GM12878 (cell line): Measurements from ENCODE around the gene MYD88. TPM values are rescaled to one million over a fixed set of nuclear protein-coding genes. Genes with fewer than 3 reads are reported as not detected.

Experiments used
- ATAC-seq: fragments of 200-7000 bp; cut with Tn5 transposase; 3 replicates; pipeline ENCODE4 v1.9.1; 2020; ENCODE audit warnings: mild to moderate bottlenecking, moderate library complexity
- BruUV-seq: library from RNA; stranded (reverse); fragments of 400-500 nt; replicated peaks from 2 replicates; lab custom pipeline; 2021; lab: Mats Ljungman, UMichigan
- CTCF ChIA-PET: fragments of 300-600 bp; sonication (Branson Sonifier 250); formaldehyde crosslinking; extraction: SDS; loops from one replicate; lab custom pipeline; 2021; ENCODE audit warnings: inconsistent platforms; lab: Yijun Ruan, JAX
- POLR2A ChIA-PET: fragments of 350-600 bp; formaldehyde crosslinking; extraction: SDS; loops from one replicate; lab custom pipeline; 2021; ENCODE audit warnings: inconsistent platforms; lab: Charles Lee
- RAD21 ChIA-PET: fragments of 300-600 bp; sonication (Branson Sonifier 250); formaldehyde crosslinking; loops from one replicate; lab custom pipeline; 2023; ENCODE audit warnings: antibody characterized with exemption; ENCODE audit not compliant: unreplicated experiment; lab: Charles Lee
- SMC1A ChIA-PET: fragments of 300-600 bp; sonication (Branson Sonifier 250); formaldehyde crosslinking; loops from one replicate; lab custom pipeline; 2023; ENCODE audit not compliant: unreplicated experiment, uncharacterized antibody; lab: Charles Lee
- DNase-seq: peaks from one replicate; pipeline ENCODE4 v3.0.0-alpha.2; 2011; ENCODE audit warnings: low read depth, low spot score
- FAIRE-seq: peaks from 3 replicates; lab custom pipeline; 2011; peaks lifted over from hg19 to GRCh38; lab: Jason Lieb, UNC
- H2AFZ ChIP-seq: 2 replicates; pipeline ENCODE4 v1.6.0; 2011; ENCODE audit warnings: low read depth, low read length, control low read depth; ENCODE audit not compliant: control insufficient read depth
- H3K27ac ChIP-seq: 2 replicates; pipeline ENCODE4 v1.5.1; 2011; ENCODE audit warnings: control low read depth; ENCODE audit not compliant: control insufficient read depth, insufficient read depth
- H3K27me3 ChIP-seq, 2 experiments: replicated peaks in 1 of 2; 2 replicates each; pipeline versions ENCODE4 v1.6.0 to v1.6.1; 2011; ENCODE audit warnings: low read length in 1 of 2; ENCODE audit not compliant: control insufficient read depth in 2 of 2, insufficient read depth in 2 of 2
- H3K36me3 ChIP-seq, 2 experiments: 2 replicates each; pipeline ENCODE4 v1.5.1; 2011; ENCODE audit warnings: low read length in 1 of 2; ENCODE audit not compliant: control insufficient read depth in 2 of 2, insufficient read depth in 2 of 2
- H3K4me1 ChIP-seq: 2 replicates; pipeline ENCODE4 v1.6.1; 2011; ENCODE audit warnings: mild to moderate bottlenecking, low read length, moderate library complexity, mixed read lengths; ENCODE audit not compliant: control insufficient read depth, insufficient read depth
- H3K4me2 ChIP-seq: 2 replicates; pipeline ENCODE4 v1.6.0; 2011; ENCODE audit warnings: control low read depth; ENCODE audit not compliant: control insufficient read depth, insufficient read depth
- H3K4me3 ChIP-seq: fragments of 200-600 bp; sonication (generic); 2 replicates; pipeline ENCODE4 v1.5.1; 2016
- H3K79me2 ChIP-seq: 2 replicates; pipeline ENCODE4 v1.6.0; 2011; ENCODE audit warnings: low read length; ENCODE audit not compliant: control insufficient read depth, insufficient read depth
- H3K9ac ChIP-seq: 2 replicates; pipeline ENCODE4 v1.8.0; 2011; ENCODE audit warnings: low read length, control low read depth, mixed read lengths; ENCODE audit not compliant: control insufficient read depth, insufficient read depth
- H3K9me3 ChIP-seq: replicated peaks from 3 replicates; pipeline ENCODE4 v1.5.1; 2011; ENCODE audit warnings: mild to moderate bottlenecking, low read length; ENCODE audit not compliant: control insufficient read depth, insufficient read depth
- H4K20me1 ChIP-seq: 2 replicates; pipeline ENCODE4 v1.6.0; 2011; ENCODE audit not compliant: control insufficient read depth, insufficient read depth
- CBFB ChIP-seq: IDR thresholded peaks from 2 replicates; pipeline ENCODE4 v1.6.1; 2016; ENCODE audit warnings: antibody characterized with exemption, low read depth
- IRF5 ChIP-seq: fragments of 450-650 bp; IDR thresholded peaks from 2 replicates; pipeline ENCODE4 v1.6.1; 2017; ENCODE audit warnings: borderline replicate concordance
- JUNB ChIP-seq: IDR thresholded peaks from 2 replicates; pipeline ENCODE4 v1.6.1; 2016; ENCODE audit warnings: antibody characterized with exemption, mild to moderate bottlenecking
- KAT2A ChIP-seq: conservative IDR thresholded peaks from 2 replicates; pipeline ENCODE4 v1.6.1; 2011; ENCODE audit warnings: low read depth, low read length; ENCODE audit not compliant: control insufficient read depth
- MLLT1 ChIP-seq: fragments of 450-650 bp; IDR thresholded peaks from 2 replicates; pipeline ENCODE4 v1.6.1; 2016; ENCODE audit warnings: mild to moderate bottlenecking
- RFX5 ChIP-seq: IDR thresholded peaks from 2 replicates; pipeline ENCODE4 v1.6.1; 2011; ENCODE audit warnings: low read depth, low read length, improper control_type of control experiment
- SRF ChIP-seq, 2 experiments: IDR thresholded peaks; 2 replicates each; pipeline ENCODE4 v1.6.1; 2011; ENCODE audit warnings: low read depth in 2 of 2, low read length in 2 of 2, mild to moderate bottlenecking in 1 of 2, moderate library complexity in 1 of 2
- TCF3 ChIP-seq: IDR thresholded peaks from 2 replicates; pipeline ENCODE4 v1.6.1; 2012; ENCODE audit warnings: low read depth, mild to moderate bottlenecking, low read length, borderline replicate concordance; ENCODE audit not compliant: insufficient read depth
- USF1 ChIP-seq: IDR thresholded peaks from 2 replicates; pipeline ENCODE4 v1.6.1; 2011; ENCODE audit warnings: borderline replicate concordance, low read depth, mild to moderate bottlenecking, moderate library complexity, mixed read lengths, low read length; ENCODE audit not compliant: insufficient read depth; ENCODE audit errors: extremely low read length
- ZBED1 ChIP-seq: IDR thresholded peaks from 2 replicates; pipeline ENCODE4 v1.6.1; 2016; ENCODE audit warnings: borderline replicate concordance
- WGBS: methylation state at CpG from one replicate; pipeline ENCODE4 v1.1.6; 2016; ENCODE audit warnings: low lambda C conversion rate; ENCODE audit not compliant: insufficient replicate concordance, insufficient coverage; ENCODE audit errors: missing lambda C conversion rate; 5-methylcytosine and 5-hydroxymethylcytosine counted together
- in situ Hi-C: fragments of 300-500 bp; cut with MboI; formaldehyde crosslinking; loops from 9 replicates; pipeline ENCODE4 v1.14.3; 2018; ENCODE audit warnings: mixed read lengths
- intact Hi-C: fragments of 100-400 bp; cut with micrococcal nuclease; formaldehyde crosslinking; loops from one replicate; pipeline ENCODE4 v1.14.2; 2022; ENCODE audit not compliant: unreplicated experiment
- polyA plus RNA-seq, 11 experiments: library from polyadenylated mRNA; depleted of rRNA in 4 of 11; unstranded in 6 of 11; stranded (reverse) in 5 of 11; fragments of >200 nt; fragmentation: Nextera tagmentation in 4 of 11; fragmentation: Illumina TruSeq in 1 of 11; extraction: Ambion mirVana in 4 of 11; extraction: Trizol in 1 of 11; gene quantifications; 1 replicate in 1 of 11; 2 replicates in 10 of 11; pipeline versions ENCODE4 v1.2.1 to v1.2.3, GENCODE V29; 2011 to 2016; ENCODE audit warnings: inconsistent platforms in 2 of 11, missing spikeins in 2 of 11, low read depth in 1 of 11
- total RNA-seq, 4 experiments: library from RNA; depleted of rRNA in 3 of 4; stranded (reverse); fragments of >200 nt in 3 of 4; fragmentation: Illumina TruSeq in 1 of 4; extraction: Trizol in 1 of 4; gene quantifications; 2 replicates each; pipeline versions ENCODE4 v1.2.1 to v1.2.3, GENCODE V29; 2013 to 2021
- TF ChIP-seq, protein P1 (sequence below): fragments of 450-650 bp; IDR thresholded peaks from 2 replicates; pipeline ENCODE4 v1.6.1; 2017; ENCODE audit warnings: mild to moderate bottlenecking, moderate library complexity

MYD88 gene
- total and polyA plus RNA-seq, 10 of the 15 experiments (the other 5 are each of a cell fraction or from before 2014, with no cell fraction given) = 5.5 to 84.8 (median 67.5) TPM

DNA sequence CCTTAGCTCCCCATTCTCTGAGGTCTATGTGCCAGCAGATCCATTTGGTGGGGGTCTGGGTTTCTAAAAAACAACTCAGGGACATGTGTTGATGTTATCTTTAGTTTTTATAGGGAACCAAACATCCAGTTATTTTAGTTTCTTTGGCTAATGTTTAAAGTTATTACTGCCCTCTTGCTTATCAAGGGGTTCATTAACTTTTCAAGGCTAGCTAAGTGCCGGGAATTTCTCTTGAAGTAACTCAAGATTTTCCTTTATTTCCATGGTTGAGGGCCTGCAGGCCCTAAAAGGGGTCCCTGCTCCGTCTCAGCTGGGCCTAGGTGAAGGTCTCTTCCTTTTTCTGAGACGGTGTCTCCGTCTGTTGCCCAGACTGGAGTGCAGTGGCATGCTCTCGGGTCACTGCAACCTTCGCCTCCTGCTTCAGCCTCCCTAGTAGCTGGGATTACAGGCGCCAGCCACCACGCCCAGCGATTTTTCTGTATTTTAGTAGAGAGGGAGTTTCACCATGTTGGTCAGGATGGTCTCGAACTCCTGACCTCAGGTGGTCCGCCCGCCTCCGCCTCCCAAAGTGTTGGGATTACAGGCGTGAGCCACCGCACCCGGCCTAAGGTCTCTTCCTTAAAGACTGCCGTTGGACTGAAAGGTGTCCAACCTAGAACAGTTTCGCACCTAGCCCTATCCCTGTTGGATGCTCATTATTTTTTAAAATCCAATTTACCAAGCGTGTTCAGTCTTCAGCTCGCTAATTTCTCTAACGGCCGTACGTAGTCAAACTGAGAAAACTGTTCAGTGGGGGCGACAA lies 25.6 kb downstream of the MYD88 start (continued):
- peak; percentile 93 for TF ChIP-seq MLLT1

- H3K79me2 ChIP-seq = peaks cover 42% of the 10 kb centered on the region
- SMC1A ChIA-PET = interaction anchor here (1.3 to 5.8 kb wide), 8 partner anchors 12 to 182 kb away, joined by 5 to 92 read pairs (median 6); partner anchors contain the start of genes ACAA1, MYD88 and XYLB
- peak overlapping the region; percentile 72 for H3K4me2 ChIP-seq
- H3K9me3 ChIP-seq = peaks cover 2% of the 10 kb centered on the region; the same call in 1 of the 3 replicates
- BruUV-seq = no TSS peak
- FAIRE-seq (no peak), ATAC-seq (peak; percentile 47), DNase-seq (no peak)
- peak overlapping the region; percentile 77 for H3K4me3 ChIP-seq
- intact Hi-C loops = no loop called here
- H3K27ac ChIP-seq = peak overlapping the region; percentile 100
- RAD21 ChIA-PET = interaction anchor here (1.0 to 5.5 kb wide), 9 partner anchors 10 to 183 kb away, joined by 3 to 62 read pairs (median 10); partner anchors contain the start of genes ACAA1, MYD88 and XYLB
- no peaks in the 10 kb centered on the region for H3K36me3 ChIP-seq
- WGBS = 1% methylated on average over 17 of the region's 17 CpGs
- CTCF ChIA-PET = interaction anchor here (0.8 to 6.1 kb wide), 10 partner anchors 10 to 182 kb away, joined by 3 to 74 read pairs (median 4); partner anchors contain the start of genes ACAA1, MYD88 and XYLB
- in situ Hi-C loops = no loop called here
- 0 out of 2 replicates have a peak, but pooled peaks cover 4% of the 10 kb centered on the region for H4K20me1 ChIP-seq
- POLR2A ChIA-PET = interaction anchor here (0.7 to 6.1 kb wide), 9 partner anchors 10 to 1173 kb away, joined by 3 to 146 read pairs (median 4); partner anchors contain the start of genes ACAA1 and MYD88
- H3K9ac ChIP-seq = peak overlapping the region; percentile 92
- no peaks in the 10 kb centered on the region for H3K27me3 ChIP-seq
- peak overlapping the region; percentile 90 for H2AFZ ChIP-seq
- H3K4me1 ChIP-seq = peaks cover 4% of the 10 kb centered on the region; the same call in 1 of the 2 replicates
- TF ChIP-seq KAT2A (no peak), CBFB (no peak), JUNB (no peak; the same call in 1 of the 2 replicates), TCF3 (peak; percentile 26; the same call in 1 of the 2 replicates), IRF5 (no peak), SRF (IDR thresholded peaks at IDR 0.05; ENCODE audit: low read depth in 2 of 2, low read length in 2 of 2) (no peak), ZBED1 (no peak), USF1 (no peak), RFX5 (no peak)
- TF ChIP-seq, protein P1, sequence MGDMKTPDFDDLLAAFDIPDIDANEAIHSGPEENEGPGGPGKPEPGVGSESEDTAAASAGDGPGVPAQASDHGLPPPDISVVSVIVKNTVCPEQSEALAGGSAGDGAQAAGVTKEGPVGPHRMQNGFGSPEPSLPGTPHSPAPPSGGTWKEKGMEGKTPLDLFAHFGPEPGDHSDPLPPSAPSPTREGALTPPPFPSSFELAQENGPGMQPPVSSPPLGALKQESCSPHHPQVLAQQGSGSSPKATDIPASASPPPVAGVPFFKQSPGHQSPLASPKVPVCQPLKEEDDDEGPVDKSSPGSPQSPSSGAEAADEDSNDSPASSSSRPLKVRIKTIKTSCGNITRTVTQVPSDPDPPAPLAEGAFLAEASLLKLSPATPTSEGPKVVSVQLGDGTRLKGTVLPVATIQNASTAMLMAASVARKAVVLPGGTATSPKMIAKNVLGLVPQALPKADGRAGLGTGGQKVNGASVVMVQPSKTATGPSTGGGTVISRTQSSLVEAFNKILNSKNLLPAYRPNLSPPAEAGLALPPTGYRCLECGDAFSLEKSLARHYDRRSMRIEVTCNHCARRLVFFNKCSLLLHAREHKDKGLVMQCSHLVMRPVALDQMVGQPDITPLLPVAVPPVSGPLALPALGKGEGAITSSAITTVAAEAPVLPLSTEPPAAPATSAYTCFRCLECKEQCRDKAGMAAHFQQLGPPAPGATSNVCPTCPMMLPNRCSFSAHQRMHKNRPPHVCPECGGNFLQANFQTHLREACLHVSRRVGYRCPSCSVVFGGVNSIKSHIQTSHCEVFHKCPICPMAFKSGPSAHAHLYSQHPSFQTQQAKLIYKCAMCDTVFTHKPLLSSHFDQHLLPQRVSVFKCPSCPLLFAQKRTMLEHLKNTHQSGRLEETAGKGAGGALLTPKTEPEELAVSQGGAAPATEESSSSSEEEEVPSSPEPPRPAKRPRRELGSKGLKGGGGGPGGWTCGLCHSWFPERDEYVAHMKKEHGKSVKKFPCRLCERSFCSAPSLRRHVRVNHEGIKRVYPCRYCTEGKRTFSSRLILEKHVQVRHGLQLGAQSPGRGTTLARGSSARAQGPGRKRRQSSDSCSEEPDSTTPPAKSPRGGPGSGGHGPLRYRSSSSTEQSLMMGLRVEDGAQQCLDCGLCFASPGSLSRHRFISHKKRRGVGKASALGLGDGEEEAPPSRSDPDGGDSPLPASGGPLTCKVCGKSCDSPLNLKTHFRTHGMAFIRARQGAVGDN = peak; percentile 87
Measured at GRCh38 chr3:38164643-38164951, 26.1 kb downstream of the MYD88 start.
